ENCODE data around the gene ALDOB.
A peak's percentile ranks its signal among the peaks of the same experiment; 100 is the strongest.

ALDOB gene

GRCh38 chr9:101453776-101454570 lies 18.4 kb upstream of the ALDOB start:
- Histone ChIP-seq H3K9me3 (ENCODE audit: control insufficient read depth, low read length) (no peaks in the 10 kb centered on the region), H3K27me3 (ENCODE audit: control insufficient read depth, insufficient read depth, low read length) (no peaks in the 10 kb centered on the region), H3K36me3 (ENCODE audit: control insufficient read depth, insufficient read depth, low read length) (no peaks in the 10 kb centered on the region), H3K4me3 (ENCODE audit: low read length) (no peak overlapping the region), H3K9ac (ENCODE audit: low read length) (no peak overlapping the region), H3K4me1 (ENCODE audit: control insufficient read depth, insufficient read depth, low read length) (peaks cover 6% of the 10 kb centered on the region)

DNA sequence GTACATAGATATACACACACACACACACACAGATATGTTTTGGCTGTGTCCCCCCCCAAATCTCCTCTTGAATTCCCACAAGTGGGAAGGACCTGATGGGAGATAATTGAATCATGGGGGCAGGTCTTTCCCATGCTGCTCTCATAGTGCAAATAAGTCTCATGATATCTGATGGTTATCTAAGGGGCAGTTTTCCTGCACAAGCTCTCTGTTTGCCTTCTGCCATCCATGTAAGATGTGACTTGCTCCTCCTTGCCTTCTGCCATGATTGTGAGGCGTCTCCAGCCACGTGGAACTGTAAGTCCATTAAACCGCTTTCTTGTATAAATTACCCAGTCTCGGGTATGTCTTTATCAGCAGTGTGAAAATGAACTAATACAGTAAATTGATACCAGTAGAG lies 15.9 kb upstream of the ALDOB start:
- Histone ChIP-seq H3K9ac (ENCODE audit: low read length) (no peak overlapping the region), H3K27me3 (ENCODE audit: control insufficient read depth, insufficient read depth, low read length) (no peaks in the 10 kb centered on the region), H3K4me1 (ENCODE audit: control insufficient read depth, insufficient read depth, low read length) (peaks cover 6% of the 10 kb centered on the region)

GRCh38 chr9:101450931-101451330 lies 15.4 kb upstream of the ALDOB start:
- H3K4me1 ChIP-seq (ENCODE audit: control insufficient read depth, insufficient read depth, low read length): peaks cover 6% of the 10 kb centered on the region
- no peaks in the 10 kb centered on the region for H3K9me3 ChIP-seq (ENCODE audit: control insufficient read depth, low read length)
- no peak overlapping the region for H3K4me3 ChIP-seq (ENCODE audit: low read length)
- H3K36me3 ChIP-seq (ENCODE audit: control insufficient read depth, insufficient read depth, low read length): no peaks in the 10 kb centered on the region
- no peak overlapping the region for H3K9ac ChIP-seq (ENCODE audit: low read length)
- no peaks in the 10 kb centered on the region for H3K27me3 ChIP-seq (ENCODE audit: control insufficient read depth, insufficient read depth, low read length)

More for the DNA sequence above, 15.9 kb upstream of the ALDOB start:
- Histone ChIP-seq H3K4me3 (ENCODE audit: low read length) (no peak overlapping the region), H3K36me3 (ENCODE audit: control insufficient read depth, insufficient read depth, low read length) (no peaks in the 10 kb centered on the region), H3K9me3 (ENCODE audit: control insufficient read depth, low read length) (no peaks in the 10 kb centered on the region)

- Histone ChIP-seq H3K4me3 (ENCODE audit: low read length) (no peak overlapping the region), H3K9ac (ENCODE audit: low read length) (peak overlapping the region; percentile 51), H3K36me3 (ENCODE audit: control insufficient read depth, insufficient read depth, low read length) (no peaks in the 10 kb centered on the region), H3K27me3 (ENCODE audit: control insufficient read depth, insufficient read depth, low read length) (no peaks in the 10 kb centered on the region), H3K4me1 (ENCODE audit: control insufficient read depth, insufficient read depth, low read length) (peaks cover 6% of the 10 kb centered on the region), H3K9me3 (ENCODE audit: control insufficient read depth, low read length) (no peaks in the 10 kb centered on the region)
Observed at GRCh38 chr9:101449071-101449721, 13.6 kb upstream of the ALDOB start.

DNA sequence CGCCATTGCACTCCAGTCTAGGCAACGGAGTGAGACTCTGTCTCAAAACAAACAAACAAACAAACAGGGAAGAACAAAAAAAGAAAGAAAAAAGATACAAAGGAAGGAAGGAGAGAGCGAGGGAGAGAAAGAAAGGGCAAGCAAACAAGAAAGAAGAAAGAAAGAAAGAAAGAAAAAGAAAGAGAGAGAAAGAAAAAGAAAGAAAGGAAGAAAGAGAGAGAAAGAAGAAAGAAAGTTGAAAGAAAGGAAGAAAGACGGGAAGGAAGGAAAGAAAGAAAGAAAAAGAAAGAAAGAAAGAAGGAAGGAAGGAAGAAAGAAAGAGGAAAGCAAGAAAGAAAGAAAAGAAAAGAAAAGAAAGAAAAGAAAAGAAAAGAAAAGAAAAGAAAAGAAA lies 13.1 kb upstream of the ALDOB start:
- H3K9ac ChIP-seq (ENCODE audit: low read length): no peak overlapping the region
- H3K36me3 ChIP-seq (ENCODE audit: control insufficient read depth, insufficient read depth, low read length): no peaks in the 10 kb centered on the region
- no peaks in the 10 kb centered on the region for H3K27me3 ChIP-seq (ENCODE audit: control insufficient read depth, insufficient read depth, low read length)
- no peaks in the 10 kb centered on the region for H3K9me3 ChIP-seq (ENCODE audit: control insufficient read depth, low read length)
- no peak overlapping the region for H3K4me3 ChIP-seq (ENCODE audit: low read length)
- H3K4me1 ChIP-seq (ENCODE audit: control insufficient read depth, insufficient read depth, low read length): peaks cover 6% of the 10 kb centered on the region

DNA sequence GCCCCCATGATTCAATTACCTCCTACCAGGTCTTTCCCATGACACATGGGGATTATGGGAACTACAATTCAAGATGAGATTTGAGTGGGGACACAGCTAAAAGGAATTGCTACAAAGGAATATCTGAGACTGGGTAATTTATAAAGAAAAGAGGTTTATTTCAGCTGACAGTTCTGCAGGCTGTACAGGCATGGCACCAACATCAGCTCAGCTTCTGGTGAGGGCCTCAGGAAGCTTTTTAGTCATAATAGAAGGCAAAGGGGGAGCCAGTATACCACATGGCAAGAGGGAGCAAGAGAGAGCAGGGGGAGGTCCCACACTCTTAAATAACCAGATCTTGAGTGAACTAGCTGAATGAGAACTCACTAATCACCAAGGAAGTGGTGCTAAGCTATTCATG lies 11.2 kb upstream of the ALDOB start:
- Histone ChIP-seq H3K4me3 (ENCODE audit: low read length) (no peak overlapping the region), H3K9me3 (ENCODE audit: control insufficient read depth, low read length) (no peaks in the 10 kb centered on the region), H3K27me3 (ENCODE audit: control insufficient read depth, insufficient read depth, low read length) (no peaks in the 10 kb centered on the region), H3K36me3 (ENCODE audit: control insufficient read depth, insufficient read depth, low read length) (no peaks in the 10 kb centered on the region), H3K9ac (ENCODE audit: low read length) (no peak overlapping the region), H3K4me1 (ENCODE audit: control insufficient read depth, insufficient read depth, low read length) (peaks cover 15% of the 10 kb centered on the region)

GRCh38 chr9:101445353-101446029 lies 9.9 kb upstream of the ALDOB start:
- H3K27me3 ChIP-seq (ENCODE audit: control insufficient read depth, insufficient read depth, low read length): no peaks in the 10 kb centered on the region

DNA sequence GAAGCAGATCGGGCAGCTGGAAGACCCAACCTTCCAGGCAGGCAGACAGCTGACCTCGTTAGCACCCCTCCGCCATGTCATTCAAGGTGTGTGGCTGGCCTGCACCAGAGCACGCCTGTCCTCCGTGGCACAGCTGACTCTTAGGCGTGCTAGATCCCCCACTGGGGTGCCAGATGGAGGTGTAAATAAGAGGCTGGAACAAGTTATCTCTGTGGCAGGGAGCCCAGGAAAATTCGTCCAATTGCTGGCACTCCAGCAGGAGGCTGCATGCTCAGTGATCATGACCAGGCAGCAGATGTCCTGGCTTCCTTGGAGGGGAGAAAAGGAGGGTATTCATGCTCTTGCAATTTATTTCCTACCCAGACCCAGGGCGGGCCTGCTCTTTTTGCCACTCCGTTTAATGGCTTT lies 7.8 kb upstream of the ALDOB start:
- Histone ChIP-seq H3K9me3 (ENCODE audit: control insufficient read depth, low read length) (no peaks in the 10 kb centered on the region), H3K9ac (ENCODE audit: low read length) (no peak overlapping the region), H3K4me3 (ENCODE audit: low read length) (no peak overlapping the region), H3K36me3 (ENCODE audit: control insufficient read depth, insufficient read depth, low read length) (no peaks in the 10 kb centered on the region), H3K4me1 (ENCODE audit: control insufficient read depth, insufficient read depth, low read length) (peaks cover 19% of the 10 kb centered on the region), H3K27me3 (ENCODE audit: control insufficient read depth, insufficient read depth, low read length) (no peaks in the 10 kb centered on the region)

More at GRCh38 chr9:101445353-101446029, 9.9 kb upstream of the ALDOB start:
- peaks cover 11% of the 10 kb centered on the region for H3K4me1 ChIP-seq (ENCODE audit: control insufficient read depth, insufficient read depth, low read length)
- H3K9ac ChIP-seq (ENCODE audit: low read length): peak overlapping the region; percentile 42
- no peaks in the 10 kb centered on the region for H3K36me3 ChIP-seq (ENCODE audit: control insufficient read depth, insufficient read depth, low read length)
- H3K4me3 ChIP-seq (ENCODE audit: low read length): no peak overlapping the region
- H3K9me3 ChIP-seq (ENCODE audit: control insufficient read depth, low read length): no peaks in the 10 kb centered on the region

DNA sequence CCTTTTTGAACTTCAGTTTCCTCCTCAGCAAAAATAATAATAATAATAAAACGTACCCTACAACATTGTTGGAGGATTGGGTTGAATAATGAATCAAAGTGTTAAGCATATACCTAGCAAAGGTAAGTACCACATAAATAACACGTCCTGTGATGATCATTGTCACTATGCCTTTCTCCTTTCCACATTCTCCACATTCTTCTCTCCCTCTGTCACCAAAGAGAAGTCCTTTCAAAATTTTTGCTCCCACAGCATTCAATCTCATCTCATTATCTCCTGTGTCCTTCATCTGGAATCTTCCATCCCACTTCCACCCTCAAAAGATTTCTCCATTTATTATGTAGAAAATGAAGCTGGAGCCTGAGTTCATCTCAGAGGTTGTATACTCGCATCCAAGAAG lies 7.2 kb upstream of the ALDOB start:
- Histone ChIP-seq H3K36me3 (ENCODE audit: control insufficient read depth, insufficient read depth, low read length) (no peaks in the 10 kb centered on the region), H3K4me1 (ENCODE audit: control insufficient read depth, insufficient read depth, low read length) (peaks cover 26% of the 10 kb centered on the region), H3K9ac (ENCODE audit: low read length) (no peak overlapping the region), H3K27me3 (ENCODE audit: control insufficient read depth, insufficient read depth, low read length) (no peaks in the 10 kb centered on the region), H3K4me3 (ENCODE audit: low read length) (no peak overlapping the region), H3K9me3 (ENCODE audit: control insufficient read depth, low read length) (no peaks in the 10 kb centered on the region)

GRCh38 chr9:101442318-101442717 lies 6.7 kb upstream of the ALDOB start:
- H3K27me3 ChIP-seq (ENCODE audit: control insufficient read depth, insufficient read depth, low read length): no peaks in the 10 kb centered on the region
- H3K4me3 ChIP-seq (ENCODE audit: low read length): no peak overlapping the region
- no peak overlapping the region for H3K9ac ChIP-seq (ENCODE audit: low read length)
- no peaks in the 10 kb centered on the region for H3K9me3 ChIP-seq (ENCODE audit: control insufficient read depth, low read length)
- no peaks in the 10 kb centered on the region for H3K36me3 ChIP-seq (ENCODE audit: control insufficient read depth, insufficient read depth, low read length)
- peaks cover 30% of the 10 kb centered on the region for H3K4me1 ChIP-seq (ENCODE audit: control insufficient read depth, insufficient read depth, low read length)

- no peaks in the 10 kb centered on the region for H3K27me3 ChIP-seq (ENCODE audit: control insufficient read depth, insufficient read depth, low read length)
- no peaks in the 10 kb centered on the region for H3K36me3 ChIP-seq (ENCODE audit: control insufficient read depth, insufficient read depth, low read length)
- no peak overlapping the region for H3K9ac ChIP-seq (ENCODE audit: low read length)
- no peak overlapping the region for H3K4me3 ChIP-seq (ENCODE audit: low read length)
- no peaks in the 10 kb centered on the region for H3K9me3 ChIP-seq (ENCODE audit: control insufficient read depth, low read length)
- H3K4me1 ChIP-seq (ENCODE audit: control insufficient read depth, insufficient read depth, low read length): peaks cover 38% of the 10 kb centered on the region
Observed at GRCh38 chr9:101440714-101441230, 5.2 kb upstream of the ALDOB start.

- Histone ChIP-seq H3K9ac (ENCODE audit: low read length) (no peak overlapping the region), H3K27me3 (ENCODE audit: control insufficient read depth, insufficient read depth, low read length) (no peaks in the 10 kb centered on the region), H3K4me3 (ENCODE audit: low read length) (peak overlapping the region; percentile 5), H3K4me1 (ENCODE audit: control insufficient read depth, insufficient read depth, low read length) (peaks cover 48% of the 10 kb centered on the region), H3K36me3 (ENCODE audit: control insufficient read depth, insufficient read depth, low read length) (no peaks in the 10 kb centered on the region), H3K9me3 (ENCODE audit: control insufficient read depth, low read length) (no peaks in the 10 kb centered on the region)
Observed at GRCh38 chr9:101438523-101438922, 2.9 kb upstream of the ALDOB start.
